Fibroblast of lung (primary cell): Measurements from ENCODE around the gene PTX4. TPM values are rescaled to one million over a fixed set of nuclear protein-coding genes. Genes with fewer than 3 reads are reported as not detected.

Source experiments
- DNase-seq, 2 donors: peaks; one replicate each; pipeline versions ENCODE4 v3.0.0 to v3.0.0-alpha.2; 2010; ENCODE audit warnings: low read depth in 2 of 2
- H2AFZ ChIP-seq: 2 replicates; pipeline ENCODE4 v1.5.1; 2012; ENCODE audit warnings: low read length, control low read depth, inconsistent platforms
- H3K27ac ChIP-seq: 2 replicates; pipeline ENCODE4 v1.5.1; 2011; ENCODE audit warnings: low read length, control low read depth; ENCODE audit not compliant: insufficient read depth
- H3K27me3 ChIP-seq: 2 replicates; pipeline ENCODE4 v1.5.1; 2011; ENCODE audit warnings: mild to moderate bottlenecking, low read length; ENCODE audit not compliant: control insufficient read depth, insufficient read depth
- H3K36me3 ChIP-seq: 2 replicates; pipeline ENCODE4 v1.5.1; 2011; ENCODE audit warnings: low read length; ENCODE audit not compliant: control insufficient read depth, insufficient read depth
- H3K4me1 ChIP-seq: 2 replicates; pipeline ENCODE4 v1.5.1; 2011; ENCODE audit warnings: low read length; ENCODE audit not compliant: control insufficient read depth, insufficient read depth; ENCODE audit errors: extremely low read depth
- H3K4me2 ChIP-seq: 2 replicates; pipeline ENCODE4 v1.5.1; 2011; ENCODE audit warnings: low read length, control low read depth; ENCODE audit not compliant: insufficient read depth; ENCODE audit errors: extremely low read depth
- H3K4me3 ChIP-seq, 4 experiments: fragments of 200-600 bp in 1 of 4; sonication (generic) in 1 of 4; replicated peaks in 1 of 4; 2 replicates each; pipeline ENCODE4 v1.5.1; 2011 to 2016; ENCODE audit warnings: low read length in 4 of 4, low read depth in 3 of 4, mild to moderate bottlenecking in 3 of 4, control low read depth in 2 of 4, inconsistent platforms in 1 of 4, mixed read lengths in 1 of 4; ENCODE audit not compliant: insufficient read depth in 1 of 4; ENCODE audit errors: control extremely low read depth in 1 of 4
- H3K79me2 ChIP-seq: 2 replicates; pipeline ENCODE4 v1.5.1; 2012; ENCODE audit warnings: mild to moderate bottlenecking, low read length, inconsistent platforms; ENCODE audit not compliant: control insufficient read depth, insufficient read depth
- H3K9ac ChIP-seq: 2 replicates; pipeline ENCODE4 v1.5.1; 2011; ENCODE audit warnings: mild to moderate bottlenecking, low read length, control low read depth; ENCODE audit not compliant: insufficient read depth
- H3K9me3 ChIP-seq: 2 replicates; pipeline ENCODE4 v1.5.1; 2012; ENCODE audit warnings: low read depth, low read length; ENCODE audit not compliant: control insufficient read depth, insufficient read depth
- H4K20me1 ChIP-seq: 2 replicates; pipeline ENCODE4 v1.5.1; 2011; ENCODE audit warnings: low read length; ENCODE audit not compliant: control insufficient read depth, insufficient read depth; ENCODE audit errors: extremely low read depth
- CTCF ChIP-seq, 2 donors: IDR thresholded peaks in 1 of 2; conservative IDR thresholded peaks in 1 of 2; 1 replicate in 1 of 2; 2 replicates in 1 of 2; pipeline ENCODE4 v1.5.1; 2011 to 2012; ENCODE audit warnings: low read length in 2 of 2, control low read depth in 1 of 2, inconsistent platforms in 1 of 2, low read depth in 1 of 2, mild to moderate bottlenecking in 1 of 2
- EZH2 ChIP-seq: IDR thresholded peaks from 2 replicates; pipeline ENCODE4 v1.5.1; 2012; ENCODE audit warnings: low read length, control low read depth, mild to moderate bottlenecking; ENCODE audit errors: missing control alignments
- polyA plus RNA-seq, 2 donors: library from polyadenylated mRNA; depleted of rRNA in 1 of 2; stranded (reverse) in 1 of 2; unstranded in 1 of 2; fragments of >200 nt; gene quantifications; 2 replicates each; pipeline ENCODE4 v1.2.1, GENCODE V29; 2011 to 2012; ENCODE audit warnings: missing spikeins in 1 of 2
- total RNA-seq: library from RNA; depleted of rRNA; stranded (reverse); fragments of >200 nt; gene quantifications from 2 replicates; pipeline ENCODE4 v1.2.1, GENCODE V29; 2014

The PTX4 gene
- total and polyA plus RNA-seq, 2 donors (not counting 1 experiment from before 2014, with no cell fraction given), result not detected

DNA sequence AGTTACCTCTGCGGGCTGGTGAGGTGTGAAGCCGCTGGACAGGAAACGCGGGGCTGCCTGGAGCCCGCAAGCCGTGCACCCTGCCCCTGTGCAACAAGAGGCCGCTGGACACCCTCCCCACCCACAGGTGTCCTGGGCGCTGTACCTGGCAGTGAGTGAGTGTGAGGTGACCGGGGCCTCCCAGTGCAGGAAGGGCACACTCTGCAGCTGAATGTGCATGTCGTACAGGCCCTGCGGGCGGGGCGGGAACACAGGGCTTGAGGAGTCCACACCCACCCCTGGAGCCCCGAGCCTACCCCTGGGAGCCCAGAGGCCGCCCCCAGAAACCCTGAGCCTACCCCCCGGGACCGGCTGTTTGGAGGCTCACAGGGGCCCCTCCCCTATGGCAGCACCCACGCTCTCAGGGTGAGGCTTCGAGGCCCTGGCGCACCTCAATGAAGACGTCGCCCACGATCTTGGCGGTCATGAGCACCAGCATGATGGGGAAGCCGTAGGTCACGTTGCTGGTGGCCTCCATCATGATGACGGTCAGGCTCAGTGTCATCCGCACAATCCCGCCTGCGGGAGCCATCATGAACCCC lies 40.1 kb downstream of the PTX4 start:
- Histone ChIP-seq H3K27me3 (no peaks in the 10 kb centered on the region), H4K20me1 (no peaks in the 10 kb centered on the region), H3K9me3 (no peaks in the 10 kb centered on the region), H3K36me3 (peaks cover 18% of the 10 kb centered on the region), H3K4me3 (no peak overlapping the region), H3K4me2 (no peak overlapping the region), H2AFZ (no peak overlapping the region), H3K27ac (no peak overlapping the region), H3K79me2 (no peaks in the 10 kb centered on the region), H3K4me1 (no peaks in the 10 kb centered on the region), H3K9ac (no peak overlapping the region)
- DNase-seq, result no peak
- TF ChIP-seq CTCF (conservative IDR thresholded peaks at IDR 0.05 in 1 of 2, IDR thresholded peaks at IDR 0.05 in 1 of 2; ENCODE audit: low read depth in 1 of 2, low read length in 2 of 2), result no peak
- TF ChIP-seq EZH2, result no peak

- Histone ChIP-seq H3K79me2 (no peaks in the 10 kb centered on the region), H2AFZ (no peak overlapping the region), H3K4me3 (no peak overlapping the region), H4K20me1 (no peaks in the 10 kb centered on the region), H3K27ac (no peak overlapping the region), H3K36me3 (peaks cover 18% of the 10 kb centered on the region), H3K4me1 (no peaks in the 10 kb centered on the region), H3K9me3 (no peaks in the 10 kb centered on the region), H3K27me3 (no peaks in the 10 kb centered on the region), H3K4me2 (no peak overlapping the region), H3K9ac (no peak overlapping the region)
- no peak for DNase-seq
- TF ChIP-seq CTCF (conservative IDR thresholded peaks at IDR 0.05 in 1 of 2, IDR thresholded peaks at IDR 0.05 in 1 of 2; ENCODE audit: low read depth in 1 of 2, low read length in 2 of 2) (no peak), EZH2 (no peak)
These were observed 40.8 kb downstream of the PTX4 start for GRCh38 chr16:1447965-1448364.

- no peak for DNase-seq
- Histone ChIP-seq H3K9ac (no peak overlapping the region), H3K4me1 (no peaks in the 10 kb centered on the region), H3K36me3 (peaks cover 18% of the 10 kb centered on the region), H2AFZ (no peak overlapping the region), H3K27ac (no peak overlapping the region), H3K79me2 (no peaks in the 10 kb centered on the region), H3K9me3 (no peaks in the 10 kb centered on the region), H3K4me2 (no peak overlapping the region), H3K4me3 (no peak overlapping the region), H4K20me1 (no peaks in the 10 kb centered on the region), H3K27me3 (no peaks in the 10 kb centered on the region)
- TF ChIP-seq CTCF (conservative IDR thresholded peaks at IDR 0.05 in 1 of 2, IDR thresholded peaks at IDR 0.05 in 1 of 2; ENCODE audit: low read depth in 1 of 2, low read length in 2 of 2) (no peak), EZH2 (no peak)
These were observed 42.3 kb downstream of the PTX4 start for GRCh38 chr16:1446296-1447080.
